ENCODE data around the gene MBD3.

DNA sequence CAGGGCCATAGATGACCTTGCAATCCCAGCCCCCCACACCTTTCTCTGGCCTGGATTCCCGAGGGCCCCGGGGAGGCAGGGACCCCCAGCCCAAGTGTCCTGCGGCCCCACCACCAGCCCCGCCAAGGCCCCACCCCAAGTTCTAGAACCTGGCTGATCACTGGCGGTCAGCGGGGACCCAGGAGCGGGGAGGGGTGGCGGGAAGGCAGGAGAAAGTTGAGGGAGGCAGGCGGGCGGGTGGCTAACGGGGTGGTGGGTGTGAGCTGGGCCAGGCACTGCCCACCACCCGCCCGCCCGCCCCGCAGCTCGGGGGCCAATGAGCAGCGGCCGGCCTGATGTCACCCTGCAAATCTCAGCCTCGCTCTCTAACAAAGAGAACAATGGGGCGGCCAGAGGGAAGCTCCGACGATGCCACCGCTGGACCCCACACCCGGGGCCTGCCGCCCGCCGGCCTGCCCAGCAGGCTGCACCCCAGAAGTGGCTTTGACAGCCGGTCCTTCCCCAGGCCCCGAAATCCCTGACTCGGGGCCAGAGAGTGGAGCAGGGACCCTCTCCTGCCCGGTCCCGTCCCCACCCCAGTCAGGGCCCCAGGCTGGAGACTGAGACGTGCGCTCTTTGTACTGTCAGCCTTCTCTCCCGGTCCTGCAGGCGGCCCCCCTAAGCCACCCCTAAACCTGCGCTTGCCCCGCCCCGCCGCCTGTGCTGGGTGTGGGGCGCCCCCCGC, 26.1 kb downstream of the MBD3 start:
- no peak for TF ChIP-seq EZH2phosphoT487 (IDR thresholded peaks at IDR 0.05)
- TF ChIP-seq CTCF (IDR thresholded peaks at IDR 0.05) = no peak
- TF ChIP-seq EZH2 (IDR thresholded peaks at IDR 0.05) = no peak
